Globus pallidus (tissue), 1 donor: ENCODE measurements around the gene RECK.
"Not testable (repeated sequence)": the region's sequence is repeated elsewhere in the genome, so short reads cannot be mapped to it uniquely, and the experiment has no call there.

Experiments
- DNase-seq: peaks from one replicate; pipeline ENCODE4 v3.0.0-alpha.2; 2015; ENCODE audit warnings: low spot score

The RECK gene

DNA sequence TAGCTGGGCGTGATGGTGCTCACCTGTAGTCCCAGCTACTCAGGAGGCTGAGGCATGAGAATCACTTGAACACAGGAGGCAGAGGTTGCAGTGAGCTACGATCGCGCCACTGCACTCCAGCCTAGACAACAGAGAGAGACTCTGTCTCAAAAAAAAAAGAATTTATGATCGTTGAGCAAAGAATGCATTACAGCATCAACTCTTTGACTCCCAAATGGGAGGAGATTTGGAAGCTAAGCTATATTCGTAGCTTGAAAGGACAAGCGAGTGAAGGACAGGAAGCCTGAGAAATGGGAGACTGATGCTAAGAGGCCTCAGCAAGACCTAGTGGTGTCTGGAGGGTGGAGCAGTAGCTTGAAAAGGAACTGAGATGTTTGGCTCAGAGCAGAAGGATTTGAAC is 122.2 kb downstream of the RECK start:
- no peak for DNase-seq

DNA sequence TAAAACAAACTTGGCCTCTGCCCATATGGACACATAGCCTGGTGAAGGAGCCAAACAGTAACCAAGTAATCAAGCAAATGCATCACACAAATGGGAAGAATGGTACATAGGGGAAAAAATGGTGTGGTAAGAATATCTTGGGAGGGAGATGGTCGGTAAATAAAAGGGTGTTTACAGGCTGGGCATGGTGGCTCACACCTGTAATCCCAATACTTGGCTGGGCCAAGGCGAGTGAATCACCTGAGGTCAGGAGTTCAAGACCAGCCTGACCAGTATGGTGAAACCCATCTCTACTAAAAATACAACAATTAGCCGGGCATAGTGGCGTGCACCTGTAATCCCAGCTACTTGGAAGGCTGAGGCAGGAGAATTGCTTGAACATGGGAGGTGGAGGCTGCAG is 122.8 kb downstream of the RECK start:
- not testable (repeated sequence) for DNase-seq

DNA sequence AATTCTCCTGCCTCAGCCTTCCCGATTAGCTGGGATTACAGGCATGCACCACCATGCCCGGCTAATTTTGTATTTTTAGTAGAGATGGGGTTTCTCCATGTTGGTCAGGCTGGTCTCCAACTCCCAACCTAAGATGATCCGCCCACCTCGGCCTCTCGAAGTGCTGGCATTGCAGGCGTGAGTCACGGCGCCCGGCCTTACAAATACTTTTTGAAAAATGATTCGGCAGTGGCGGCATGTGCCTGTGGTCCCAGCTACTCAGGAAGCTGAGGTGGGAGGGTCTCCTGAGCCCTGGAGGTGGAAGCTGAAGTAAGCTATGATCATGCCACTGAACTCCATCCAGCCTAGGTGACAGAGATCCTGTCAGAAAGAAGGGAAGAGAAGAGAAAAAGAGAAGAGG is 123.4 kb downstream of the RECK start:
- not testable (repeated sequence) for DNase-seq

DNA sequence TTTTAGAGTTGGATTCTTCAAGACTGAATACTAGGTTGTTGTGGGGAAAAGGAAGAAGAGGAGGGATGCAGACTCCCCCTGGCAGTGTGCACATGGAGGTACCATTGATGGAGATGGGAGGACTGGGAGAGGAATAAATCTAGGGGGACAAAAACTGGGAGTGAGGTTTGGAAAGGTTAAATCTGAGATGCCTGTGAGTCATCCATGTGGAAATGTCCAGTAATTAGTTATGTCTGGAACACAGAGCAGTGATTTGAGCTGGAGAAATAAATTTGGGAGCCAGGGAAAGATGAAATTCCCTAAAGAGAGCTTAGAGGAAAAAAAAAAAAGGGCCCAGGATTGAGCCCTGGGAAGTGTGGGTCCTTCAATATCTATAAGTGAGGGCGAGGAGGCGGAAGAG is 124.5 kb downstream of the RECK start:
- DNase-seq, result no peak

DNA sequence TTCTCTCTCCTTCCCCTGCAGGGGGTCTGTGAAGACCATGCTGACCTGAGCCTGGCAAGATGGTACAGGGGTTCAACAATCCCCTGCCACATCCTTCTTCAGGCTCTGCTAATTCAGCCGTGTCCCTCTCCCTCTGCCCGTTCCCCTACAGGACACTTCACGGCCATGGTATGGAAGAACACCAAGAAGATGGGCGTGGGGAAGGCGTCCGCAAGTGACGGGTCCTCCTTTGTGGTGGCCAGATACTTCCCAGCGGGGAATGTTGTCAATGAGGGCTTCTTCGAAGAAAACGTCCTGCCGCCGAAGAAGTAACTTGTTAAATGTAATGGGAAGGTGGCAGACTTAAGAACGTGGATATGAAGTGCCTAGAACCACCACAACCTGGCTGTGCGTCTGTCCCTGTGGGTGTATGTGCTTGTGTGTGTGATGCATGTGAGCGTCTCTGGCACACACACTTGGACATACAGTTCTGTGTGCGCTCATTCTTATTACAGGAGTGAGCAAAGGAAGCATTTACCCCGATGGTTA is 125.6 kb downstream of the RECK start:
- DNase-seq, result no peak

DNA sequence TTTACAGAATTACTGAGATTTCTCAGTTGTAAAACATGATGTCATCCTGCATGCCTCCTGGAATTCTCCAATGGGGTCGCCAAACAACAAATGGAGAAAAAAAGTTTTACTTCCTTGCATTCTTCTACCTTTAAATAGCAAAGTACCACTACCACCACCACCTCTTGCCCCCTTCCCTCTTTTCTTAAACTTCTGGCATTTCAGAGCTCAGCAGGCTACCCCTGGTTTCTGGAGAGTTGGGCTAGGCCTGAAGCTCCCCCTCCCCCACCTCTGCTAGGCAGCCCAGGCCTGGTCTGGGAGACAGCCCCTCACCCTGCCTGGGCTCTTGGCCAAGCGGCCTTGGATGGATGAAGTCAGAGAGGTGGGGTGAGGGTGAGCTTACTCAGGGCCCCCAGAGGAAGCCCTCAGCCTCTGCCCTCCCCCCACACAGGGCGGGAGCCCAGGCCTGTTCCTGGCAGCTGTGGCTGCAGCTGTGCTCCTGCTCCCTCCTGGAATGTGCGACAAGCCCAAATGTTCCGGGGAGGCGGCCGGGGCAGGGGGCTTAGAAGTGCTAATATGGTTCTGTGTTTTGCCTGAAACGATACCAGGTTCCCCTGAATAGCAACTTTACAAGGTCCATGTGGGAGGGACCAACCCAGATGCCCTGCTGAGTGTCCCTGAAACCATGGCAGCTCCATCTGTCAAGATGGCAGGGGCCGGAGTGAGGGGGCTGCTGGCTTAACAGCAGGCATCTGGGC is 126.5 kb downstream of the RECK start:
- DNase-seq, result peak; percentile 73

DNA sequence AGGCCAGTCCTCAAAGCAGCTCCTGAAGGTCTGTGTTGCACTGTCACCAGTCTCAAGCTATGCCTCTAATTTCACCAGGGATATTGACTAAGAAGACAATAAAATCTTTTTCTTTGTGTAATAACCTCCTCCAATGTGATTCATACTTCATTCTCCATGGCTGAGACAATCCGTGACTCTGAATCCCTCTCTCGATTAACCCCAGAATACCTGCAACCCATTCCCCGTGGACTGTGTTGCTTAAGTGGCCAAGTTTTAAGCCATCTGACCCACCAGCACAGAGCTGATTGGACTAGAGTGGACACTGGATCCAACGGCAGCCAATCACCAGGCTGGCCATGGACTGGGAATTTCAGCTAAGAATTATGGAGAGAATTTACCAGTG is 127.1 kb downstream of the RECK start:
- no peak for DNase-seq

DNA sequence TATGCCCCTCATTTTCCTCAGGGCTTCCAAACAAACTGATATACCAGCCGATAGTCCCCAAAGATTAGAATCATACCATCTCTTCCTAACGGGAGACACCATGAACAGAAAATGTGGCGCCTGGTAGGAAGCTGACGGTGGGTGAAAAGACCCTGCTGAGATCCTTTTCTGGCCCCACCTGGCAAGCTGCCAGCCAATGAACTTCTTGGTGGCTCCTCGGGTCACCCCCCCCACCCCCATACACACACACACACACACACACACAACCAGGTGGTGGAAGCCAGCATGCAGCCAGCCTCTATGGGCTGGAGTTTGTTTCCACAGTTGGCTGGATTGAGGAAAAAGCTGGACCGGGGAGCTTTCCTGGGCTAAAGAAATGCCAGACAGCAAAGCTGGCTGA is 127.7 kb downstream of the RECK start:
- DNase-seq, result no peak

DNA sequence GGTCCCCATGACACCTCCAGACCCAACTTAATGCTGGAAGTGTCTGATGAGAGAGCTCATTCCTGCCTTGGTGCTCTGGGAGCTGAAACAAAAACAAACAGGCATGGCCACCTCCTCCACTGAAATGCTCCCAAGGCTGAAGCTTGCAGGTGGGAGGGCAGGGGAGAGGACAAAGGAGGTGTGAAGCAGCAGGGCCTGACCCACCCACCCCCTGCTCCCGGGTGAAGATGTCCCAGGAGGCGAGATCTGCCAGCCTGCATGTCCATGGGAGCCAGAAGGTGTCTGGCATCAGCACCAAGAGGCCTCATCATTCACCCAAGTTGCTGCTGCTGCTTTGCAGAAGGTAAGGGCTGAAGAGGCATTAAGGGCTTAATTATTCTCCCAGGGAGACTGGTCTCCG is 128.3 kb downstream of the RECK start:
- DNase-seq, result no peak

DNA sequence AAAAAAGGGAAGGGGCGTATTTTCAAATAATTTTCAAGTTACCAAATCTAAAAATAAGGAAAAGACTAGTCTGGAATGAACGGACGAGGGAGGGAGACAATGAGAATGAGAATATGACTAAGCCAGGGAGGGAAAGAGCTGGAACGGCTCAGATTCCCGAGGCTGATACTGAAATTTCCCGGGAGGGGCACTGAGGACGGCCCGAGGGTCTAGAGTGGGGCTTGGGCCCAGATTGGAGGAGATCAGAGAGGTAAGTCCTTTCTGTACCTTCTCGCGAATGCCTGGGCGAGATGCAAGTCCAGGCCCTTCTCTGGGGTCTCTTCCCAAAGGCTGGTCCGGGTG is 129.1 kb downstream of the RECK start:
- no peak for DNase-seq

DNA sequence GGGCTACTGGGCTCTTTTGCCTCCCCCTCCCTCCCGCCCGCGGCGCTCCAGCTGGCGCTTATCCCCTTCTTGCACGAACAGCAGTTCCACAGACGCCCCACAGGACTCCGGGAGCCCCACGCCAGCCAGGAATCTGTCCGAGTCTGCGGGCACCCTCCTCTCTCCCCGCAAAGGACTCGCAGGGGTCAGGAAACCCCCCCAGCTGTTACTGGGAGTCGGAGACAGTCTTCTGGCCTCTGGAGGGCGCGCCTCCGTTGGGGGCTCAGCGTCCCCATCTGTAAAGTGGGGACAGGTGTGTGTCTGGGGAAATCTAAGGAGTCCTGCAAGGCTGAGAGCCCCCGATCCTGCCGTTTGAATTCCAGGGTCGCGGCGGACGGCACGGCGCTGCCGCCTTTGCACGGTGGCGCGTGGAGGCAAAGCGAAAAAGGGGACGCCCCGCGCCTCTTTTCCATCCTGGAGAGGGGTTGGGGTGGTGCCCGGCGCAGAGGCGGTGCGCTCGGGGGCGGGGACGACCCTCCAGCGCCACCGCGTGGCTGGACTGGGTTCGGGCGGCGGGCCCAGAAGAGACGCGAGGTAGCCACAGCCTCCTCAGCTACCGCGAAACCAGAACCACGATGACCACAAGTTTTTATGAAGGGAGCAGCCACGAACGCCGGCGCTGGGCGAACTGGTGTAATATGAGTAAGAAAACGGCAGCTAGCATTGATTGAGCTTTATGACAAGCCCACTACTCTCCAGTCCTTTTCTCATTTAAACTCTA is 129.6 kb downstream of the RECK start:
- DNase-seq, result peak; percentile 77

DNA sequence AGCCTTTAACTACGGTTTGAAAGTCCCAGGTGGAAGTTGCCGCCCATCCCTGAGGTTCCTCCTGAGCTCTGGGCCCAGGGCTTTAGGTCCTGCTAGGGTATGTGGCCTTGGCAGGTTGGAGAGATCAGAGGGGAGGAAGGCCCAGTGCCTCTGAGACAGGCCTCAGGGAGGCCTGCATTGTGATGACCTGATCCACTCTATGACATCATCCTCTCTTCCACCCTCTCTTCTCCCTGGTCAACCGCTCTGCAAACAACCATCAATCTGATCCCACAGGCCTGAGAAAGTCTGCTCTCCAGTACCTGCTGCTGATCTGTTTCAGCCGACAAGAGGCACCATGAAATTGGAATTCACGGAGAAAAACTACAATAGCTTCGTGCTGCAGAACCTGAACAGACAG is 132.5 kb downstream of the RECK start, which contains the start of gene CCIN:
Gene CCIN (plus strand): TSS at position 223 of the 400 bp plus-strand sequence. CDS start 115 bp downstream, at position 338.
- DNase-seq, result no peak

DNA sequence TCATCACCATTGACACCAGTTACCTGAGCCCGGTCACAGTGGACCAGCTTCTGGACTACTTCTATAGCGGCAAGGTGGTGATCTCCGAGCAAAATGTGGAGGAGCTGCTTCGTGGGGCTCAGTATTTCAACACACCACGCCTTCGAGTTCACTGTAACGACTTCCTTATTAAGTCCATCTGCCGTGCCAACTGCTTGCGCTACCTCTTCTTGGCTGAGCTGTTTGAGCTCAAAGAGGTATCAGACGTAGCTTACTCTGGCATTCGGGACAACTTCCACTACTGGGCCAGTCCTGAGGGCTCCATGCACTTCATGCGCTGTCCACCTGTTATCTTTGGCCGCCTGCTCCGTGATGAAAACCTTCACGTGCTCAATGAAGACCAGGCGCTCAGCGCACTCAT is 133.0 kb downstream of the RECK start:
- no peak for DNase-seq

DNA sequence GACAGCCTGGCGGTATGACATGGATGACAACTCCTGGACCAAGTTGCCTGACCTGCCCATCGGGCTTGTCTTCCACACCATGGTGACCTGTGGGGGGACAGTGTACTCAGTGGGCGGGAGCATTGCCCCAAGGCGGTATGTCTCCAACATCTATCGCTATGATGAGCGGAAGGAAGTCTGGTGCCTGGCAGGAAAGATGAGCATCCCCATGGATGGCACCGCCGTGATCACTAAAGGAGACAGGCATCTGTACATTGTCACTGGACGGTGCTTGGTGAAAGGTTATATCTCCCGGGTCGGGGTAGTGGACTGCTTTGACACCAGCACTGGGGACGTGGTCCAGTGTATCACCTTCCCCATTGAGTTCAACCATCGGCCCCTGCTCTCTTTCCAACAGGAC is 133.8 kb downstream of the RECK start:
- no peak for DNase-seq

DNA sequence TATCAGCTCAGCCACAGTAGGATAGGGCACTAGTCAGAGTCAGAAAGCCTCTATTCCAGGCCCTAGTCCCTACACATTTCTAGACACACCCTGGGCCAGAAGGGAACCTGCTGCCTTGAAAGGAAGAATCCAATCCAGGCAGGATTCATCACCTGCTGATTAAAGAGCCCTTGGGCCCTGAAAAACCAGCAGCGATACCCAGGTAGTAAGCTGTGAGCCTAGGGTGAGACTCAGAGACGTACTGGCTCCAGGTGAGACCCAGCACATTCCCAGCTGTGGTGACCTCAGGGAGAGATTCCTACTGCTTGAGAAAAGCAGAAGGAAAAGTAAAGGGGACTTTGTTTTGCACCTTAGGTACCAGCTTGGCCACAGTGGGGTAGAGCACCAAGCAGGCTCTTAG is 137.1 kb downstream of the RECK start:
- no peak for DNase-seq
